HG02884 (cell line): ENCODE data around the gene RAB24.
"Not testable (repeated sequence)": the region's sequence is repeated elsewhere in the genome, so short reads cannot be mapped to it uniquely, and the experiment has no call there.

Experiments used
- ATAC-seq: cut with Tn5 transposase; IDR thresholded peaks from one replicate; pipeline ENCODE4 v1.9.1; 2021; ENCODE audit warnings: mild to moderate bottlenecking, moderate library complexity; ENCODE audit not compliant: unreplicated experiment

Gene RAB24

DNA sequence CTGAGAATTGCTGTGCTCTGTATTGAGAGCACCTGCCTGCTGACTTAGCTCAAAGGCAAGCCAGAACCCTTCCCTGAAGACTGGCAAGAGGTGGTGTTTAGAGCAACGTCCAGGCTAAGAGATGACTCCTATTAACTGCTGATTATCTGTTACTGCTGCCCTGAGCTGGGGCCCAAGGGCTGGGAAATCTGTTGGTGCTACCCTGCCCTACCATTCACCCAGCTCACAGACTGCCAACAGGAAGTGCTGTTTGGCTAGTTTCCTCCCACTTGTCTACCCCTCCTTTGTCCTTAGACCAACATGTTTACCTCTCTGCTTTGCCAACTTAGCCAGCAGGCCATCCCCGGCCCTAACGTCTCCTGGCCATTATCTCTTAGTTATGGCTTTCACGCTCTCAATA lies 6.9 kb downstream of the RAB24 start:
- no peak for ATAC-seq

DNA sequence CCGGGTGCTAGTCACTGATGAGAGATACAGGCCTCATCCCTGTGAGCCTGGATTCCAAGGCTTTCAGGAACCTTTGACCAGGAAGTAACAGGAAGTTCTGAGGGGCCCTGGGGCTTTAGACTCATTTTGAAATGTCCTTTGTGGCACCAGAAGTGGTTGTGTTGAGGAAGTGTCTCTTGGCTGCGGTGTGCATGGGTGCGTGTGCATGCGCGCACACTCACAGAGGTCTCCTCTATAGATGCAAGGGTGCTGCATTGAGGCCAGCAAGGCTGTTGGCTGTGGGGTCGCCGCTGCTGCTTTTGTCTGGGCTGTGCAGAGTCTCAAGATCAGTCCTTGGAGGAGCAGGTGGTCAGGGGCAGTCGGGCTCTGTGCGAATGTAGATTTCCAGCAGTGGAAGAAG lies 7.6 kb downstream of the RAB24 start:
- ATAC-seq, result no peak

DNA sequence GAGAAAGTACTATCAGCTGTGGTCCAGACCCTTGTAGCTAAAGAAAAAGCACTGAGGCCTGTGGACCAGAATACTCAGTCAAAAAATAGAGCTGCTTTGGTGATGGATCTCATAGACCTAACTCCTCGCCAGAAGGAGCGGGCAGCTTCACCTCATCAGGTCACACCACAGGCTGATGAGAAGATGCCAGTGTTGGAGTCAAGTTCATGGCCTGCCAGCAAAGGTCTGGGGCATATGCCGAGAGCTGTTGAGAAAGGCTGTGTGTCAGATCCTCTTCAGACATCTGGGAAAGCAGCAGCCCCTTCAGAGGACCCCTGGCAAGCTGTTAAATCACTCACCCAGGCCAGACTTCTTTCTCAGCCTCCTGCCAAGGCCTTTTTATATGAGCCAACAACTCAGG lies 8.9 kb downstream of the RAB24 start:
- no peak for ATAC-seq

- ATAC-seq, result no peak
Observed at GRCh38 chr5:177293819-177294581, 9.5 kb downstream of the RAB24 start.

DNA sequence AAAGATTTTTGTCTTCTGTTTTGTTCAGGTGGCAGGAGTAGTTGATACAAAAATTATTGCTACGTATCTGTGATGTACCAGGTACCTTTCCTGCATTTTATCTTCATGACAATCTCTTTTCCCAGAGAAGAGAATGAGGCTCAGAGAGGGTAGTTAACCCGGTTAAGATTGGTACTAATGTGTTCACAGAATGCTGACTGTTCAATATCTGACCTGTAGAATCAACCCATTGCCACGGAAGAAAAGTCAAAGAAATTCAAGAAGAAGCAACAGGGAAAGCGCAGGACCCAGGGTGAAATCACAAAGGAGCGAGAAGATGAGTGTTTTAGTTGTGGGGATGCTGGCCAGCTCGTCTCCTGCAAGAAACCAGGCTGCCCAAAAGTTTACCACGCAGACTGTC lies 11.8 kb downstream of the RAB24 start:
- no peak for ATAC-seq

- no peak for ATAC-seq
Observed at GRCh38 chr5:177290816-177291596, 12.5 kb downstream of the RAB24 start.

GRCh38 chr5:177288191-177288590 lies 15.3 kb downstream of the RAB24 start:
- no peak for ATAC-seq

DNA sequence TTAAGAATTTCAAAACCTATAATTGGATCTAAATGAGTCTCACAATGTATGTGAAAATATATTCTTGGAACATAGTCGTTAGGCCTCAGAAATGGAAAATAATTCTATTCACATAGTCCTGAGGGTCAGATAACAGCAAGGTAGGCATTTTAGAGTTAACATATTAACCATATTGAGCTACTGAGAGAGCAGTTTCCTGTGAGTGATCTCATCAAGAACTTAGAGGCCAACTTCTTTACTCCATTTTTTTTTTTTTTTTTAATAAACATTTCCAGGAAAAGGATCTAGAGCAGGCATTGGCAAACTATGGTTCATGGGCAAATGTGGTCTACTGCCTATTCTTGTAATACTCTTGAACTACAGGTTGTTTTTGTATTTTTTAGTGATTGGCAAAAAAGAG lies 26.6 kb downstream of the RAB24 start:
- no peak for ATAC-seq

- no peak for ATAC-seq
Observed at GRCh38 chr5:177275883-177276282, 27.6 kb downstream of the RAB24 start.

DNA sequence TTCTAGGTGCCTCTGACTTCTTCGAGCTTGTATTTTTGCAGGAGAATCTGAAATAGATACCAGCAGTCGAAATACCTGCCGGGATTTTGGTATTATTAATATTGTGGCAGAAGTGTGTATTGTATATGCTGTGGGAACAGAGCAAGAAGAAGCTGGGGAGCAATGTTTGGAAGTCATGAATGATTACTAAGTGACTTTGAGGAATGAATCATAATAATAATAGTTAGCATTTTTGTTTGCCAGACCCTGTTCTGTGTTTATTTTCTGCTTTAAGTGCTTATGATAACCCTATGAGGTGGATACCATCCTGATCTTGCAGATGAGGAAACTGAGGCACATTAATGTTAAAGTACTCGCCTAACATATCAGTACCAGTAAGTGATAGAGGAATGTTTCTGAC lies 32.4 kb downstream of the RAB24 start:
- ATAC-seq, result no peak

DNA sequence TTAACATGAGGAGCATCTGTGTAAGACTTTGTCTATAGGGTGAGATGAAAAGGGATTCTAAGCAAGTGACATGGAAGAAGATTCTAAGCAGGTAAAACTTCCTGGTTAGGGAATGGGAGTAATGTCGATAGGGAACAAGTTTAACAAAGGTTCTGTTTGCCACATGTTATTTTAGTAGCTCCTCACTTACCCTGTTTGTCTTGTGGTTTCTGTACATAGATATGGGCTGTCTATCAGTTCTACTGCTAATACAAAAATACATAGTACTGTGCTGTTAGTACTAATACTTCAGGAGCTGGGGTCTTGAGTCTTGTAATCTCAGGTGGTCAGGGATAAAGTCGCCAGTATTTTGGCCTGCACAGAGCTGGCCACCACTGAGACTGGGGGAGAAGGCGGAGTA lies 32.9 kb downstream of the RAB24 start:
- no peak for ATAC-seq

DNA sequence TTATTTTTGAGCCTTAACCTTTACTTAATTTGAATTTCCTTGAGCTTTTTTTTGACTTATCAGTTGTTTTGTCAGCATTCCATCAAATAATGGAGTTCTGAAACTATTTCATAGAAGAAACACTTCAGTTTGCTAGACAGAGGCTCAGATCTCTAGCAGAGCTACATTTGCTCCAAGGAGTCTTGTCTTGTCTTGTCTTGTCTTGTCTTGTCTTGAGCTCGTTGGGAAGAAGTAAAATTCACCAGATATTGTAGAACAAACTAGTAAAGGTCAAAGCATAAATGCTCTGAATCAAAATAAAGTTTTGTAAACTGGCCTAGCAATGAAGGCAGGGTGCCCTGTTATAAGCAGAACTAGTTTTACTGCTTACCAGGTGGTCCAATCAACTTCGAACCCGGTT lies 33.5 kb downstream of the RAB24 start:
- no peak for ATAC-seq

DNA sequence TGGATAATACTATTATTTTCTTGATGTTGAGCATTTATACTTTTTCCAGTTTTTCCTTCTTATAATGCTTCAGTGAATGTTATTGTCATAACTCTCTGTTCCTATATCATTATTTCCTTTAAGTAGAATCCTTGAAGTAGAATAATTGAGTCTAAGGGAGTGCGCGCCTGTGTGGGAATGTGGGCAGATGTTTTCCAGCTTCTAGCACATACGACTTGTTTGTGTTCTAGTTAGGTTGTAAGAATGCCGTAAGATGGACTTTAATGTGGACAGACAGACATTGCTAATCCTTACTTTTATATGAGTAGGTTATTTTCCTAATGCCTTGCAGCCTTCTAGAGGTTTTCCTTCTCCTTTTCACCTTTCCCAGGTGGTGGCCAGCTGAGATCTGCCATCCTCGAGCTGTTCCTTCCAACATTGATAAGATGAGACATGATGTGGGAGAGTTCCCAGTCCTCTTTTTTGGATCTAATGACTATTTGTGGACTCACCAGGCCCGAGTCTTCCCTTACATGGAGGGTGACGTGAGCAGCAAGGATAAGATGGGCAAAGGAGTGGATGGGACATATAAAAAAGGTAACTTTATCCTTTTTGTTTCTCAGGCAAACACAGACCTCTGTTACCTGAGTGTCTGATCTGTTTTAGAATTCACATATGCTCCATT lies 34.2 kb downstream of the RAB24 start:
- ATAC-seq, result no peak

GRCh38 chr5:177265395-177265794 lies 38.1 kb downstream of the RAB24 start:
- ATAC-seq, result no peak

GRCh38 chr5:177264178-177264577 lies 39.3 kb downstream of the RAB24 start:
- no peak for ATAC-seq

GRCh38 chr5:177261510-177261909 lies 42.0 kb downstream of the RAB24 start:
- no peak for ATAC-seq

- no peak for ATAC-seq
Observed at GRCh38 chr5:177260961-177261360, 42.6 kb downstream of the RAB24 start.

DNA sequence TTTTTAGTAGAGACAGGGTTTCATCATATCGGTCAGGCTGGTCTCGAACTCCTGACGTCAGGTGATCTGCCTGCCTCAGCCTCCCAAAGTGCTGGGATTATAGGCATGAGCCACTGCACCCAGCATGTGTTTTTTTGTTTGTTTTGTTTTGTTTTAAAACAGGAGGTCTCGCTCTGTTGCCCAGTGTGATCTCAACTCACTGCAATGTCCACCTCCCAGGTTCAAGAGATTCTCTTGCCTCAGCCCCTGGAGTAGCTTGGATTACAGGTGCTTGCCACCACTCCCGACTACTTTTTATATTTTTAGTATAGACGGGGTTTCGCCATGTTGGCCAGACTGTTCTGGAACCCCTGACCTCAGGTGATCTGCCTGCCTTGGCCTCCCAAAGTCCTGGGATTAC lies 44.8 kb downstream of the RAB24 start:
- ATAC-seq, result not testable (repeated sequence)

- no peak for ATAC-seq
Observed at GRCh38 chr5:177256296-177256695, 47.2 kb downstream of the RAB24 start.

- no peak for ATAC-seq
Observed at GRCh38 chr5:177253252-177253651, 50.3 kb downstream of the RAB24 start.
